GM23338 (cell line): ENCODE measurements around the gene SYNDIG1L. TPM values are rescaled to one million over a fixed set of nuclear protein-coding genes. Genes with fewer than 3 reads are reported as not detected.

Experiments used
- ATAC-seq: fragments of 200-7000 bp; cut with Tn5 transposase; 3 replicates; pipeline ENCODE4 v1.9.1; 2020
- DNase-seq: peaks from one replicate; pipeline ENCODE4 v3.0.0-alpha.2; 2015; ENCODE audit warnings: low spot score
- H2AFZ ChIP-seq: fragments of 200-600 bp; sonication (generic); 2 replicates; pipeline ENCODE4 v1.8.0; 2016; ENCODE audit warnings: antibody characterized with exemption, mild to moderate bottlenecking, moderate library complexity
- H3F3A ChIP-seq: fragments of 200-600 bp; sonication (generic); replicated peaks from 2 replicates; pipeline ENCODE4 v1.8.0; 2017; ENCODE audit warnings: antibody characterized with exemption, mixed run types, low read depth
- H3K27ac ChIP-seq: fragments of 200-600 bp; sonication (generic); 2 replicates; pipeline ENCODE4 v1.6.1; 2016; ENCODE audit warnings: low read depth
- H3K27me3 ChIP-seq: fragments of 200-600 bp; sonication (generic); 2 replicates; pipeline ENCODE4 v1.8.0; 2016; ENCODE audit warnings: mild to moderate bottlenecking, mixed run types, moderate library complexity; ENCODE audit not compliant: insufficient read depth
- H3K36me3 ChIP-seq: fragments of 200-600 bp; sonication (generic); 2 replicates; pipeline ENCODE4 v1.8.0; 2016; ENCODE audit warnings: mild to moderate bottlenecking; ENCODE audit not compliant: insufficient read depth
- H3K4me1 ChIP-seq: fragments of 200-600 bp; sonication (generic); 2 replicates; pipeline ENCODE4 v1.8.0; 2016; ENCODE audit warnings: mild to moderate bottlenecking, moderate library complexity; ENCODE audit not compliant: insufficient read depth
- H3K4me2 ChIP-seq: fragments of 200-600 bp; sonication (generic); 2 replicates; pipeline ENCODE4 v1.7.1; 2017; ENCODE audit warnings: mixed run types
- H3K4me3 ChIP-seq: fragments of 200-600 bp; sonication (generic); 2 replicates; pipeline ENCODE4 v1.6.1; 2016; ENCODE audit warnings: mixed run types
- H3K79me2 ChIP-seq: fragments of 200-600 bp; sonication (generic); replicated peaks from 2 replicates; pipeline ENCODE4 v1.8.0; 2017; ENCODE audit warnings: mild to moderate bottlenecking; ENCODE audit not compliant: insufficient read depth
- H3K9me2 ChIP-seq: fragments of 200-600 bp; sonication (generic); 2 replicates; pipeline ENCODE4 v1.8.0; 2017; ENCODE audit not compliant: insufficient read depth
- H4K20me1 ChIP-seq: fragments of 200-600 bp; sonication (generic); replicated peaks from 2 replicates; pipeline ENCODE4 v1.8.0; 2017; ENCODE audit warnings: mild to moderate bottlenecking; ENCODE audit not compliant: insufficient read depth
- H3K27ac Mint-ChIP-seq: 2 replicates; pipeline ENCODE4 v1.8.0; 2020; ENCODE audit warnings: inconsistent platforms, mild to moderate bottlenecking, moderate library complexity, mixed read lengths
- H3K27me3 Mint-ChIP-seq: 3 replicates; pipeline ENCODE4 v1.8.0; 2022; ENCODE audit warnings: low read depth, mild to moderate bottlenecking, moderate library complexity, mixed read lengths, inconsistent platforms; ENCODE audit not compliant: insufficient read depth, poor library complexity
- H3K36me3 Mint-ChIP-seq: 3 replicates; pipeline ENCODE4 v1.8.0; 2021; ENCODE audit warnings: low read depth, mild to moderate bottlenecking, inconsistent platforms, moderate library complexity, mixed read lengths
- H3K4me1 Mint-ChIP-seq: 3 replicates; pipeline ENCODE4 v1.8.0; 2020; ENCODE audit warnings: mild to moderate bottlenecking, inconsistent platforms, mixed read lengths
- H3K4me3 Mint-ChIP-seq: 3 replicates; pipeline ENCODE4 v1.8.0; 2021; ENCODE audit warnings: moderate library complexity, mild to moderate bottlenecking, inconsistent platforms, mixed read lengths
- H3K9me3 Mint-ChIP-seq: 3 replicates; pipeline ENCODE4 v1.8.0; 2020; ENCODE audit warnings: moderate library complexity, mild to moderate bottlenecking, inconsistent platforms, mixed read lengths
- EZH2phosphoT487 ChIP-seq: fragments of 200-600 bp; sonication (generic); IDR thresholded peaks from one replicate; pipeline ENCODE4 v1.8.1; 2018; ENCODE audit warnings: antibody characterized with exemption; ENCODE audit not compliant: unreplicated experiment
- JUNB ChIP-seq: IDR thresholded peaks from one replicate; pipeline ENCODE4 v1.6.1; 2016; ENCODE audit warnings: antibody characterized with exemption; ENCODE audit not compliant: unreplicated experiment
- POLR2AphosphoS5 ChIP-seq: IDR thresholded peaks from 2 replicates; pipeline ENCODE4 v1.6.1; 2016; ENCODE audit warnings: antibody characterized with exemption, low read depth
- STAT1 ChIP-seq: IDR thresholded peaks from one replicate; pipeline ENCODE4 v1.6.1; 2016; ENCODE audit warnings: antibody characterized with exemption; ENCODE audit not compliant: unreplicated experiment
- long read RNA-seq: library from polyadenylated mRNA; unstranded; transcript quantifications from one replicate; pipeline ENCODE4 v2.0.0, GENCODE V29; 2020; ENCODE audit not compliant: unreplicated experiment
- polyA plus RNA-seq: library from polyadenylated mRNA; unstranded; fragments of >200 nt; fragmentation: Nextera tagmentation; extraction: Ambion mirVana; gene quantifications from 2 replicates; pipeline ENCODE4 v1.2.1, GENCODE V29; 2016
- total RNA-seq: library from RNA; depleted of rRNA; stranded (reverse); fragments of >200 nt; shearing (Covaris generic); gene quantifications from 2 replicates; pipeline ENCODE4 v1.2.3, GENCODE V29; 2014; rRNA removed
- TF ChIP-seq, protein P1 (sequence below), 2 experiments: fragments of 200-600 bp in 1 of 2; sonication (generic) in 1 of 2; conservative IDR thresholded peaks; 2 replicates each; pipeline versions ENCODE4 v1.5.1 to v1.6.1; 2016 to 2017; ENCODE audit warnings: antibody characterized with exemption in 2 of 2, low read depth in 2 of 2, mild to moderate bottlenecking in 2 of 2, moderate library complexity in 1 of 2
- TF ChIP-seq, protein P2 (sequence below): IDR thresholded peaks from one replicate; pipeline ENCODE4 v1.6.1; 2018; ENCODE audit warnings: antibody characterized with exemption; ENCODE audit not compliant: unreplicated experiment
- TF ChIP-seq, protein P3 (sequence below): fragments of 250-450 bp; sonication (Bioruptor Pico); IDR thresholded peaks from 2 replicates; pipeline ENCODE4 v1.5.0; 2020; ENCODE audit warnings: mild to moderate bottlenecking, moderate library complexity

Gene SYNDIG1L
- total RNA-seq: 1.6 and 2.1 TPM in 2 replicates
- polyA plus RNA-seq: 0.65 and 1.4 TPM in 2 replicates
- long read RNA-seq, partial matches to known transcripts: 0 of 3 reads
- long read RNA-seq, other reads (novel, unspliced or antisense): 2 of 3 reads

DNA sequence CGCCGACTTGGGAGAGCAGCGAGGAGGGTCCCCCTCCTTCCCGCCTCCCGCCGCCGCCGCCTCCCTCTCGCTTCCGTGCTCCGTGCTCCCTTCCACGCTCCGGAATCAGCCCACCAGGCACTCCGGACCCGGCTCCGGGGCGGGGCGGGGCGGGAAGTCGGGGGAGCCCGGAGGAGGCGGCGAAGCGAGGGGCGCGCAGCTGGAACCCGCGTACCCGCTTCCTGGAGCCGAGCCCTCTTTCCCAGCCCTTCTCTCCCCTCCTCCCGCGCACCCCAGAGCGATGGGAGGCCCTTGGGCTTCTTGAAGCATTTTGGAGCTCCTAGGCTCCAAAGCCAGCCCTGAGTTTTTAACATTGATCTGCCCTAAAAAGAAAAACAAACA is at the start of gene SYNDIG1L:
TSS of gene SYNDIG1L (minus strand) at position 9 of the 381 bp plus-strand sequence. CDS start 16,466 bp downstream, outside the sequence.
- Histone ChIP-seq H3K27ac (peak within 1 kb of the TSS; percentile 63; the same call in 1 of the 2 replicates), H3K4me3 (peak within 1 kb of the TSS; percentile 64), H3K79me2 (no peaks in the 10 kb centered on the region), H3F3A (peaks cover 22% of the 10 kb centered on the region), H3K4me2 (peak within 1 kb of the TSS; percentile 84), H4K20me1 (no peaks in the 10 kb centered on the region), H3K27me3 (peaks cover 12% of the 10 kb centered on the region), H3K4me1 (peaks cover 48% of the 10 kb centered on the region), H3K36me3 (no peaks in the 10 kb centered on the region), H3K9me2 (0 out of 2 replicates have a peak, but pooled peaks cover 3% of the 10 kb centered on the region), H2AFZ (peak within 1 kb of the TSS; percentile 23; the same call in 1 of the 2 replicates)
- Mint-ChIP-seq H3K4me3 (peak within 1 kb of the TSS; percentile 71), H3K36me3 (no peaks in the 10 kb centered on the region), H3K4me1 (peaks cover 74% of the 10 kb centered on the region), H3K9me3 (no peaks in the 10 kb centered on the region), H3K27ac (no peak within 1 kb of the TSS), H3K27me3 (peaks cover 17% of the 10 kb centered on the region)
- ATAC-seq (peak; percentile 7), DNase-seq (peak; percentile 68)
- TF ChIP-seq, protein P1, sequence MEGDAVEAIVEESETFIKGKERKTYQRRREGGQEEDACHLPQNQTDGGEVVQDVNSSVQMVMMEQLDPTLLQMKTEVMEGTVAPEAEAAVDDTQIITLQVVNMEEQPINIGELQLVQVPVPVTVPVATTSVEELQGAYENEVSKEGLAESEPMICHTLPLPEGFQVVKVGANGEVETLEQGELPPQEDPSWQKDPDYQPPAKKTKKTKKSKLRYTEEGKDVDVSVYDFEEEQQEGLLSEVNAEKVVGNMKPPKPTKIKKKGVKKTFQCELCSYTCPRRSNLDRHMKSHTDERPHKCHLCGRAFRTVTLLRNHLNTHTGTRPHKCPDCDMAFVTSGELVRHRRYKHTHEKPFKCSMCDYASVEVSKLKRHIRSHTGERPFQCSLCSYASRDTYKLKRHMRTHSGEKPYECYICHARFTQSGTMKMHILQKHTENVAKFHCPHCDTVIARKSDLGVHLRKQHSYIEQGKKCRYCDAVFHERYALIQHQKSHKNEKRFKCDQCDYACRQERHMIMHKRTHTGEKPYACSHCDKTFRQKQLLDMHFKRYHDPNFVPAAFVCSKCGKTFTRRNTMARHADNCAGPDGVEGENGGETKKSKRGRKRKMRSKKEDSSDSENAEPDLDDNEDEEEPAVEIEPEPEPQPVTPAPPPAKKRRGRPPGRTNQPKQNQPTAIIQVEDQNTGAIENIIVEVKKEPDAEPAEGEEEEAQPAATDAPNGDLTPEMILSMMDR (conservative IDR thresholded peaks at IDR 0.05; ENCODE audit: low read depth in 2 of 2): no peak
- no peak for TF ChIP-seq JUNB
- TF ChIP-seq POLR2AphosphoS5: no peak
- TF ChIP-seq STAT1: no peak
- TF ChIP-seq, protein P2, sequence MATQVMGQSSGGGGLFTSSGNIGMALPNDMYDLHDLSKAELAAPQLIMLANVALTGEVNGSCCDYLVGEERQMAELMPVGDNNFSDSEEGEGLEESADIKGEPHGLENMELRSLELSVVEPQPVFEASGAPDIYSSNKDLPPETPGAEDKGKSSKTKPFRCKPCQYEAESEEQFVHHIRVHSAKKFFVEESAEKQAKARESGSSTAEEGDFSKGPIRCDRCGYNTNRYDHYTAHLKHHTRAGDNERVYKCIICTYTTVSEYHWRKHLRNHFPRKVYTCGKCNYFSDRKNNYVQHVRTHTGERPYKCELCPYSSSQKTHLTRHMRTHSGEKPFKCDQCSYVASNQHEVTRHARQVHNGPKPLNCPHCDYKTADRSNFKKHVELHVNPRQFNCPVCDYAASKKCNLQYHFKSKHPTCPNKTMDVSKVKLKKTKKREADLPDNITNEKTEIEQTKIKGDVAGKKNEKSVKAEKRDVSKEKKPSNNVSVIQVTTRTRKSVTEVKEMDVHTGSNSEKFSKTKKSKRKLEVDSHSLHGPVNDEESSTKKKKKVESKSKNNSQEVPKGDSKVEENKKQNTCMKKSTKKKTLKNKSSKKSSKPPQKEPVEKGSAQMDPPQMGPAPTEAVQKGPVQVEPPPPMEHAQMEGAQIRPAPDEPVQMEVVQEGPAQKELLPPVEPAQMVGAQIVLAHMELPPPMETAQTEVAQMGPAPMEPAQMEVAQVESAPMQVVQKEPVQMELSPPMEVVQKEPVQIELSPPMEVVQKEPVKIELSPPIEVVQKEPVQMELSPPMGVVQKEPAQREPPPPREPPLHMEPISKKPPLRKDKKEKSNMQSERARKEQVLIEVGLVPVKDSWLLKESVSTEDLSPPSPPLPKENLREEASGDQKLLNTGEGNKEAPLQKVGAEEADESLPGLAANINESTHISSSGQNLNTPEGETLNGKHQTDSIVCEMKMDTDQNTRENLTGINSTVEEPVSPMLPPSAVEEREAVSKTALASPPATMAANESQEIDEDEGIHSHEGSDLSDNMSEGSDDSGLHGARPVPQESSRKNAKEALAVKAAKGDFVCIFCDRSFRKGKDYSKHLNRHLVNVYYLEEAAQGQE: peak; percentile 45
- TF ChIP-seq EZH2phosphoT487: no peak
- TF ChIP-seq, protein P3, sequence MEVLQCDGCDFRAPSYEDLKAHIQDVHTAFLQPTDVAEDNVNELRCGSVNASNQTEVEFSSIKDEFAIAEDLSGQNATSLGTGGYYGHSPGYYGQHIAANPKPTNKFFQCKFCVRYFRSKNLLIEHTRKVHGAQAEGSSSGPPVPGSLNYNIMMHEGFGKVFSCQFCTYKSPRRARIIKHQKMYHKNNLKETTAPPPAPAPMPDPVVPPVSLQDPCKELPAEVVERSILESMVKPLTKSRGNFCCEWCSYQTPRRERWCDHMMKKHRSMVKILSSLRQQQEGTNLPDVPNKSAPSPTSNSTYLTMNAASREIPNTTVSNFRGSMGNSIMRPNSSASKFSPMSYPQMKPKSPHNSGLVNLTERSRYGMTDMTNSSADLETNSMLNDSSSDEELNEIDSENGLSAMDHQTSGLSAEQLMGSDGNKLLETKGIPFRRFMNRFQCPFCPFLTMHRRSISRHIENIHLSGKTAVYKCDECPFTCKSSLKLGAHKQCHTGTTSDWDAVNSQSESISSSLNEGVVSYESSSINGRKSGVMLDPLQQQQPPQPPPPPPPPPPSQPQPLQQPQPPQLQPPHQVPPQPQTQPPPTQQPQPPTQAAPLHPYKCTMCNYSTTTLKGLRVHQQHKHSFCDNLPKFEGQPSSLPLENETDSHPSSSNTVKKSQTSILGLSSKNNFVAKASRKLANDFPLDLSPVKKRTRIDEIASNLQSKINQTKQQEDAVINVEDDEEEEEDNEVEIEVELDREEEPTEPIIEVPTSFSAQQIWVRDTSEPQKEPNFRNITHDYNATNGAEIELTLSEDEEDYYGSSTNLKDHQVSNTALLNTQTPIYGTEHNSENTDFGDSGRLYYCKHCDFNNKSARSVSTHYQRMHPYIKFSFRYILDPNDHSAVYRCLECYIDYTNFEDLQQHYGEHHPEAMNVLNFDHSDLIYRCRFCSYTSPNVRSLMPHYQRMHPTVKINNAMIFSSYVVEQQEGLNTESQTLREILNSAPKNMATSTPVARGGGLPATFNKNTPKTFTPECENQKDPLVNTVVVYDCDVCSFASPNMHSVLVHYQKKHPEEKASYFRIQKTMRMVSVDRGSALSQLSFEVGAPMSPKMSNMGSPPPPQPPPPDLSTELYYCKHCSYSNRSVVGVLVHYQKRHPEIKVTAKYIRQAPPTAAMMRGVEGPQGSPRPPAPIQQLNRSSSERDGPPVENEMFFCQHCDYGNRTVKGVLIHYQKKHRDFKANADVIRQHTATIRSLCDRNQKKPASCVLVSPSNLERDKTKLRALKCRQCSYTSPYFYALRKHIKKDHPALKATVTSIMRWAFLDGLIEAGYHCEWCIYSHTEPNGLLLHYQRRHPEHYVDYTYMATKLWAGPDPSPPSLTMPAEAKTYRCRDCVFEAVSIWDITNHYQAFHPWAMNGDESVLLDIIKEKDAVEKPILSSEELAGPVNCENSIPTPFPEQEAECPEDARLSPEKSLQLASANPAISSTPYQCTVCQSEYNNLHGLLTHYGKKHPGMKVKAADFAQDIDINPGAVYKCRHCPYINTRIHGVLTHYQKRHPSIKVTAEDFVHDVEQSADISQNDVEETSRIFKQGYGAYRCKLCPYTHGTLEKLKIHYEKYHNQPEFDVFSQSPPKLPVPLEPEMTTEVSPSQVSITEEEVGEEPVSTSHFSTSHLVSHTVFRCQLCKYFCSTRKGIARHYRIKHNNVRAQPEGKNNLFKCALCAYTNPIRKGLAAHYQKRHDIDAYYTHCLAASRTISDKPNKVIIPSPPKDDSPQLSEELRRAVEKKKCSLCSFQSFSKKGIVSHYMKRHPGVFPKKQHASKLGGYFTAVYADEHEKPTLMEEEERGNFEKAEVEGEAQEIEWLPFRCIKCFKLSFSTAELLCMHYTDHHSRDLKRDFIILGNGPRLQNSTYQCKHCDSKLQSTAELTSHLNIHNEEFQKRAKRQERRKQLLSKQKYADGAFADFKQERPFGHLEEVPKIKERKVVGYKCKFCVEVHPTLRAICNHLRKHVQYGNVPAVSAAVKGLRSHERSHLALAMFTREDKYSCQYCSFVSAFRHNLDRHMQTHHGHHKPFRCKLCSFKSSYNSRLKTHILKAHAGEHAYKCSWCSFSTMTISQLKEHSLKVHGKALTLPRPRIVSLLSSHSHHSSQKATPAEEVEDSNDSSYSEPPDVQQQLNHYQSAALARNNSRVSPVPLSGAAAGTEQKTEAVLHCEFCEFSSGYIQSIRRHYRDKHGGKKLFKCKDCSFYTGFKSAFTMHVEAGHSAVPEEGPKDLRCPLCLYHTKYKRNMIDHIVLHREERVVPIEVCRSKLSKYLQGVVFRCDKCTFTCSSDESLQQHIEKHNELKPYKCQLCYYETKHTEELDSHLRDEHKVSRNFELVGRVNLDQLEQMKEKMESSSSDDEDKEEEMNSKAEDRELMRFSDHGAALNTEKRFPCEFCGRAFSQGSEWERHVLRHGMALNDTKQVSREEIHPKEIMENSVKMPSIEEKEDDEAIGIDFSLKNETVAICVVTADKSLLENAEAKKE (CRISPR knock-in tag): no peak
